HG03108 (cell line): Measurements from ENCODE around the gene LBHD2.

Experiments
- ATAC-seq: cut with Tn5 transposase; IDR thresholded peaks from one replicate; pipeline ENCODE4 v1.9.1; 2021; ENCODE audit warnings: moderate library complexity; ENCODE audit not compliant: unreplicated experiment

The LBHD2 gene

DNA sequence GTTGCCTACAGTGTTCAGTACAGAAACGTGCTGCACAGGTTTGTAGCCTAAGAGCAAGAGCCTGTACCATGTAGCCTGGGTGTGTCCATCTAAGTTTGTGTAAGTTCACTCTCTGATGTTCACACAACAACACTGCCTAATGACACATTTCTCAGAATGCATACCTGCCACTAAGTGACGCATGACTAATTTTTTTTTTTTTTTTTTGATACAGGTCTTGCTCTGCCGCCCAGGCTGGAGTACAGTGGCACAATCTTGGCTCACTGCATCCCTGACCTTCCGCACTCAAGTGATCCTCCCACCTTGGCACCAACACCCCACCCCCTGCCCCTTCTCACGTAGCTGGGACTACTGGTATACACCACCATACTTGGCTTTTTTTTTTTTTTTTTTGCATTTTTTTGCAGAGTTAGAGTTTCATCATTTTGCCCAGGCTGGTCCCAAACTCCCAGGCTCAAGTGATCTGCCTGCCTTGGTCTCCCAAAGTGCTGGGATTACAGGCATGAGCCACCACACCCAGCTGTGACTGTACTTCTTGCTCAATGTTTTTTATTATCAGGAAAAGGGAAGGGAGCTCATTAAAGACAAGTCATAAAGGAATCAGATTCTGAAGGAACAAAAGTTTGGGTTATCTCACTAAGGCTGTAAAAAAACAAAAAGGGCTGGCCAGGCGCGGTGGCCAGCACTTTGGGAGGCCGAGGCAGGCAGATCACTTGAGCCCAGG is 16.6 kb upstream of the LBHD2 start:
- no peak for ATAC-seq

DNA sequence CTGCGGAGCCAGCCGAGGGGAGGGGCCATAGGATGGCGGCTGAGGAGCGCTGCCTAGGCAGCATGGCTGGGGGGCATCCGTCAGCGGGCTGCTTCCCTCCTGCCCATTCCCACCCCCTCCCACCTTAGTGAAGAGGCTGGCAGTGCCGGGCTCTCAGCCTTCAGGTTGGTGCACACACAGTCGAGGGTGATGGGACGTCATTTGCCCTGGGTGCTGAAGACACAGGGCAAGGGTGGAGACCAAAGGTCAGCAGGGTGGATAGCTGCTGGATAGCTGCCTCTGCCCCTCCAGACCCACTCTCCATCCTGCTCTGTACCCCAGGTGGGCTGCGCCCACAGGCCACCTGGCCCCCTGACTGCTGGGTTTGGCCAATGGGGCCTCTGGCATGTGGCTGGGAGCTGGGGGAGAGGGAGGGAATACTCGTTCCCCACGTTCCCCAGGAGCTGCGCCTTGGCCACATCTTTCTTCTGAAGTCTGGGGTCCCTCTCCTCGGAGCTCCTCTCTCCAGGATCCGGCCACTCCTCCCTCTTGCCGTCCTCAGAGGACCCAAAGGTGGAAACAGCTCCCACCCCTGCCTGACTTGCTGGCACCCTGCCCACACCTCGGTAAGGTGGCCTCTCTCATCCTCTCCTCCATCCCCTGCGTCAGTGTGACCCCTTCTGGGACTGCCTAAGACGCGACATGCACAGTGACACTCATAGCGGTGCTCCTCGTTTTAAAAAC is 15.5 kb upstream of the LBHD2 start:
- ATAC-seq, result no peak

DNA sequence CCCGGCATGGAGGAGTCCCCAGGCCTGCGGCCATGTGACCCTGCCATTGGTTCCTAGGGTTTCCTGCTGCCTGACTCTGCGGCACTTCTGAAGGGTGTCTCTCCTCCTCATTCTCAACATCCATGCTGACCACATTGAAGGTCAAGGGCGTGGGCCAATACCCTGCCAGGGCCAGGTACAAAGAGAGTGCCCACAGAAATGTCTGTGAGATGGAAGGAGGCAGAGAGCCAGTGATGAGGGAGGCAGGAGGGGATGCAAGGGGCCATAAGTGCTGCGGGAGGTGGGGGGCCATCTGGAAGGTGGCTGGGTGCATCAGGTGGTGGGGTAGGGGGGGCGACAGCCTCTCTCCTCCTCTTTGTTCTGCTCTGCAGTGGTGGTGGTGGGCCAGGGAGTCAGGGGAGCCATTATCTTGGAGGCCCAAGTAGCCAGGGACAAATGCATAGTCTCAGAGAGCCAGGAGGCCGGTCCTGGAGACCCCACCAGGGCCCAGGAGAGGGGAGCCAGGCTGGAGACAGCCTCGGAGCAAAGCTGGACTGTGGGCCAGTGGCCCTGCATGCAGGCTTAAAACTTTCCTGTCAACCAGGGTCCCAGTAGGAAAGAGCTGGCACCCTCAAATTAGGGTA is 13.6 kb upstream of the LBHD2 start:
- no peak for ATAC-seq

DNA sequence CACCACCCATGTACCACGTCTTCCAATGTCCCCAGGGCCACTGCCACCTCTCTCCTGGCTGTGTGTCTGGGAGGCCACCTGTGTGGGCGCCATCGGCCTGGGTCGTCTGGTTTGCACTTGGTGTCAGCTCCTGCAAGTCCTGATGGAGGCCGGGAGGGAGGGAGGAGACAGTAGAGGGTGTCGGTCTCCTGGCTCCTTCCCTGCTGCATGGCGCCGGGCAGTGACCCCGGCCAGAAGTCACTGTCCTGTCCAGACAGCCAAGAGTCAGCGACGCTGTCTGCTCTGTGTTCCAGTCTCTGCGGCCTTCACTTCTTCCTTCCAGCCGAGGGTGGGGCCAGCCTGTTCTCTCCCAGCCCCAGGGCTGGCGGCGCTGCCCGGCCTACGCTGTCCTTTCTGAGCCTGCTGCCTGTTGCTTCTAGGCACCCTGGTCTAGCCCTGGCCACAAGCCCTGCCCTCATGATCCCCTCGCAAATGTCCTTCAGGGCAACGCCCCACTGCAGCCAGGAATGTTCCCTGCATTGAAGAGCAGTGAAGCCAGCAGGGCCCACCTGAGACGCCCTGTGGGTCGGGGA is 13.0 kb upstream of the LBHD2 start:
- no peak for ATAC-seq

DNA sequence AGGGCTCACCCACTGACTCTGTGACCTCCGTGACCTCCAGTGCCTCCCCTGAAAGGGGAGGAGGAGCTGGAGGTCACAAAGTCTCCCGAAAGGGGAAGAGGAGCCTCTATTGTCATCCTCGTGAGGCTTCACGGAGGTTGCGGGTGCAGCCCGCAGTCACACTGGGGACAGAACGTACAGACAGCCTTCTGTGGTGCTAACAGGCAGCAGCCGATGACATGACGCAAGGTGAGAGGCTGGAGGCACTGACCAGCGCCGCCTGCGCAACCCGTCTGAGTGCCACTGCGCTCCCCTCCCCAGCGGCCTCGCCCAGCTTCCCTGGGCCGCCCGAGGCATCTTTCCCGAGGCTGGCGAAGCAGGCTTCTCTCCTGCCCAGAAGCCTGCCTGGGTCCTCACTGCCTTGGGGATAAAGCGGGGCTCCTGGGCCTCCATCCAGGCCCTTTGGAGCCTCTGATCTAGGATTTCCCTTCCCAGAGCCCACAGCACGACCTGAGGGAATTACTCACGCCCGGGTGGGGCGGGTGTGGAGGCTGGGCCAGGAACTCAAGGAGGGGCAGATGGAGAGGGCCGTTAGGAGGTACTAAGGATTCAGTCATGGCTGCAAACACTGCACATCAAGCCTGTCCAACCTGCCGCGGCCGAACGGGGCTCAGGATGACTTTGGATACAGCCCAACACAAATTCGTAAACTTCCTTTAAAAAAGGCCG is 12.3 kb upstream of the LBHD2 start:
- no peak for ATAC-seq

DNA sequence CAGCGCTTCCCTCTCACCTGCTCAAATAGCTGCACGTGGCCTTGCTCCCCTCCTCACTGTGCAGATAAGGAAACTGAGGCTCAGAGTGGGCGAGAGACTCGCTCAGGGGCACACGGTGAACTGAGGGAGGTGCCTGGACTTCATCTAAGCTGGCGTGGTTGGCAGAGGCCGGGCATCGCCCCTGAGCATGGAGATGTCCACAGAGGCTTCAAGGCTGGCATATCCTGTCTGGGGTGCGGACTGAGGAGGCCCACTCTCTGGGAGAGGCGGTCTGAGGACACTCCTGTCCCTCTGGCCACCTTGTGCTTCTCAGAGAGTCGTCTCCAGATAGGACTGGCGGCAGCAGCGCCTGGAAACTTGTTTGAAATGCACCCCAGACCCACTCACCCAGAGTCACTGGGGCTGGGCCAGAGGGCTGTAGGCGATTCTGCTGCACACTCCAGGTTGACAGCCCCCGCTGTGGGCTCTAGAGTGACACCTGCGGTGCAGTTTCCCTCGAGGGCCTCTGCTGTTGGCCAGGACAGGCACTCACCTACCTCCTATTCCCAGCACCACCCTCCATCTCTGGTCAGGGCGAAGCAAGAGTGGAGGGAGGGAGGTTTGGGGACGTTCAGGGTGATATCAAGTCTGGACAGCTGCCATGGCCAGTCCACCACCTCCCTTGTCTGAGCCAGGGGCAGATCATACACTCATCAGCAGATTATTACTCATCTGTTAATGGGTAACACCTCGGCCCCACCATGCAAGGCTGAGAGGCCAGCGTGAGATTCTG is 11.2 kb upstream of the LBHD2 start:
- no peak for ATAC-seq

DNA sequence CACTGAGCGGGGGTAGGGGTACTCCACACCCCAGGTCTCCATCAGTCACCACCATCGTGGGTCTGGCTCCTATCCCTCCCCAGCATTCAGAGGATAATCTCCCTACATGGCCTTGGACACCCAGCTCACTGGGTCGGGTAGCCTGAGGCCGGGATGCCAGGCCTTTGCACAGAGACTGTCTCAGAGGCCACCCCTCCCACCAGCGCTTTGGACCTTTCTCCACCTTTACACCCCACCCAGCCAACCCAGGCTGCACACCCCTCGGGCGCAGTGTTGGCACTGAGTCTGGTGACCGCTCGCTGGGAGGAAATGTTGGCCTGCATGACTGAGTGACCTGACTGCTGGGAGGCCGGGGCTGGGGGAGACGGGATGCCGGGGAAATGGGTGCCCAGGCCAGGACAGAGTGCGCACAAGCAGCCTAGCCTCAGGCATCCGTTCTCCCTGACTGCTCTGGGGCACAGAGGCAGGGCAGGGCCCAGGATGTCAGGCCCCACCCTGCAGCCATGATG is 10.6 kb upstream of the LBHD2 start:
- ATAC-seq, result no peak

DNA sequence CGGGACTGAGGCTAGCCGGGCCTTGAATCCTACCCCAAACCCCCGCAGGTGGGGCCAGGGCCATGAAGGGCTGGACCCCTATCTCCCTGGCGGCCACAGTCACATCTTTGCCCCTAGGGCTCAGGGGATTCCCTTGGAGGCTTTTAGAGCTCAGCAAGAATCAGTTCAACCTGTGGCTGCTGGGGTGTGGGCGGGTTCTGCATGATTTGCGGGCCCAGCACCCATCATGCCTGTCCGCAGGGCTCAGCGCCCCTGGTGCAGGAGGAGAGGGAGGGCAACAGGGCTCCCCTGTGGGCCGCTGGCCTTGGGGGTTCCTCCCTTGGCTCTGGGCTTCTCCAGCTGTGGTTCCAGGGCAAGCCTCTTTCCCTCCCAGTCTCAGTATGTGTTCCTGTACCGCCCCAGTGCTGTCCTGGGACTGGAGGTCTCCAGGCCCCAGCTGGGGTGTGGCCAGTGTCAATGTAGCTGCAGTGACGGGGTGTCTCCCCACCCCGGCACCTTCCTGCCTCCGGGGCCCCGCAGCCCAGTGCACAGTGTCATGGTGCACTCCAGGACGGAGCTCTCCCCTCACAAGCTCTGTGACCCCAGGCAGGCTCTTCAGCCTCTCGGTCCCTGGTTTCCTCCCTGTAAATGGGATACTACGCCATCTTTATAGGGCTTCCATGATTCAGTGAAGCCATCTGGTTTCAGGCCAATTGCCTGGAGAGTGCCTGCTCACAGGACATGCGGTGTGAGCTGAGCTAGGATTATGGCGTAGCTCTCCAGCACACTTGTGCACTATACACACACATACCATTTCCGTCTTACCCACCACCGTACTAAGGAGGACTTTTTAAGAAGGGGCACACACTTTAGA is 9.9 kb upstream of the LBHD2 start:
- ATAC-seq, result no peak

DNA sequence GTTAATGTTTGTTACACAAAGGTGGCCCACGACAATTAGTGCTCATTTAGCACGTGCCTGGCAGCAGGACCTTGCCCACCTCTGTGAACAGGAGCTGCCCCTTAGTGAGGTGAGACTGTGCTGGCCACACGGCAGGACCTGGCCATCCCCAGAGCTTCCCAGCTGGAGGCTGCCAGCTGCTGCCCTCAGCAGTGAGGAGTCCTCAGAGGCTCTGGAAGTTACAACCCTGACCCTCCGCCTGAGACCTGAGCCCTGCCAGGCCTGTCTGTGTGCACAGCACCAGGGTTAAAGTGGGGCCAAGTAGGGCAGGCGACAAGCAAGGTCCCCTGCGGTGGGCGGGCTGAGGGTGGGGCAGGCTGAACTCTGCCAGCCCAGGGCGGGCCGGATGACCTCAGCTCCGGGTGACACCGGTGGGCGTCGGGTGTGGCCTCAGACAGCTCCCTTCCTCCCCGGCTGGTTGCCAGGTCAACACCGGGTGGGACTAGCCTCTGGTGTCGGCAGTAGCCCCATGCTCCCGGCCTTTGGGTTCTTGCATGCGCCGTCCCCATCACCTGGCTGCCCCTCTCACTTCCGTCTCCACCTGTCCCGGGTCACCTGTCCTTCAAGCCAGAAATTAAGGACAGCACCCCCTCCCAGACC is 9.2 kb upstream of the LBHD2 start:
- no peak for ATAC-seq

DNA sequence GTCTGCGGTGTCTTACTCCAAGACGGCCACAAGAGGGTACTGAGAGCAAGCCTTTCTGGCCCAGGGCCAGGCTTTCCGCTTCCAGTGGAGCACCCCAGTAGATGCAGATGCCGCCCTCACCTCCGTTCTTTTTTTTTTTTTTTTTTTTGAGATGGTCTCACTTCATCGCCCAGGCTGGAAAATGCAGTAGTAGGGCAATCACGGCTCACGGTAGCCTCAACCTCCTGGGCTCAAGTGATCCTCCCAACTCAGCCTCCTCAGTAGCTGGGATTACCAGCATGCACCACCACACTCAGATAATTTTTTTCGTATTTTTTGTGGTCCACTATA is 5.6 kb upstream of the LBHD2 start:
- peak; percentile 49 for ATAC-seq

DNA sequence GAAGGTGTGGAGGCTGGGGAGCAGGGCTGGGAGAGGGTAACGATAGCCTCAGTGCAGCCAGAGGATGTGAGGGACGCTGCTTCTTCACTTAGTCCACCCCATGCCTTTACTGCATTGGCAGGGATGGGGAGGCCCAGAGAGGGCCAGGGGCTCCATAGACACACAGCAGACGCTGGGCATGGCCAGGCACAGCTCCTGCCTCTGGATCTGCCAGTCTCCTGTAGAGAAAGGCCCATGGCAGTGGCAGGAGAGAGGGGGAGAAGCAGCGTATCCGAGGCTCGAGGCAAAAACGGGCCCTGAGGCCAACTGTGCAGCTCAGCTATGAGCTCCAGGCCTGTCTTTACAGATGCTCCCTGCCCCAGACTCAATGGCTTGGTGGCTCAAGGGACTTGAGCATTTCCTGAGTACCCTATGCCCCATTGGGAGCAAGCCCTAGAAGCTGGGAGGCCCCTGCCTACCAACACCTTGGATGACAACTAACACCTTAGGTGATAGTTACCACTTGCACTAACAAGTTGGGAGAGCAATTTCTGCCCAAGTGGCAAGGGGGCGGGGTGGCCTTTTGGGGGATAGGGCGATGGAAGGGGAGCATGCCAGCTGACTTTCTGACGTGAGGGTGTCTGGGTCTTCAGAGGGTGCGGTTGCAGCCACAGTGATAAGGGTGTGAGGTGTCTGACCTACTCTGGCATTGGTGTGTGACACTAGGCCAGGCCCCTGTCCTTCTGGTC is 5.0 kb upstream of the LBHD2 start:
- no peak for ATAC-seq

DNA sequence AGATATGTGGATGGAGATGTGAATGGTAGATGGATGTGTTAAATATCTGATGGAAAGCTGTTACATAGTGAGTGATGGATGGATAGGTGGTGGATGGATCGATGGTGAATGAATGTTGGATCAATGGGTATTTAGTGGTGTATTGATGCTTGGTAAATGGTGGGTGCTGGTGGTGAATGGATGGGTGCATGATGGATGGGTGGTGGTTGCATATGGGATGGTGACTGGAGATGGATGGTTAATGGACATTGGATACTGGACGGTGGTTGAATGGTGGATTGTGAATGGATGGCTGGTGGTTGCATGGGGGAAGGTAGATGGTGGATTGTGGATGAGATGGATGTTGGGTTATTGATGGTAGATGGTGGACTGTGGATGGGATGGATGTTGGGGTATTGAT is 2.1 kb upstream of the LBHD2 start:
- no peak for ATAC-seq

DNA sequence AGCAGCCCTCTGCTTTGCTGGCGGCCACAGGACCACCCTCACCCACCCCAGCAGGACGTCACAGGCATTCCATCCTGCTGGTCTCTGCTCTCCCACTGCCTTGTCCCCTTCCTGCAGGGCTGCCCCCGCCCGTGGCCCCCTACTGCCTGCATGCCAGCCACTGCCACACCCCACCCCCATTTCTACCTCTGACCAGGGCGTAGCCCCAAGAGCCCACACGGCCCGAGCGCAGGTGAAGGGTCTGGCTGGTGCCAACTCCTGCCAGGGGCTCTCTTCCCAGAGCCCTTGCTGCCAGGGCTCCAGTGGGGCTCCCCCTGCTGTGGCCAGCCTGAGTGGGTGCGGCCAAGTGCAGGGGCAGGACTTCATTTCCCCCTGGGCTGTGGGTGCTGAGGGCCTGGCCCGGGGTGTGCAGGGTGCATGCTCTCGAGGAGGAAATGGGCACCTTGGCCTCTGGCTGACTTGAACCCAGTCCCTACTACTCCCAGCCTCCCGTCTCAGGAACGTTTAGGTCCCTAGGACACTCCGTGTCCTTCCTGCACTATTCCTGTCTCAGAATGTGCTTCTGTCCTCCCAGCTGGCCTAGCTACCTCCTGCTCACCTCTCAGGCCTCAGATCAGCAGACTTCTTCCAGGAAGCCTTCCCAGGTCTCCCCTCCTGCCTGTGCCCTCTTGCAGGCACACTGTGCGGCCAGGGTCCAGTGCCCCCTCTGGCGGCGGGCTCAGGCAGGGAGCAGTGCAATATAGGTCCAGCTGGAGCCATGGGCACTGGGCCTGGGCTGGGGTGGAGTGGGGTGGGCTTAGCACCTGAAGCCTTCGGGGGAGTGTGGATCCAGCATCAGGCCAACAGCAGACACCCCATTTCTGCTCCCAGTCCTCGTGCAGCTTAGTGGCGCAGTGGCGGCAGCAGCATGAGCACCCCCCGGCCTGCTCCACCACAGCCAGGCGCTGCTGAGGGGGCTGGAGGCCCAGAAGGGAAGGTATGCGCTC is 1.4 kb downstream of the LBHD2 start:
- ATAC-seq, result no peak

DNA sequence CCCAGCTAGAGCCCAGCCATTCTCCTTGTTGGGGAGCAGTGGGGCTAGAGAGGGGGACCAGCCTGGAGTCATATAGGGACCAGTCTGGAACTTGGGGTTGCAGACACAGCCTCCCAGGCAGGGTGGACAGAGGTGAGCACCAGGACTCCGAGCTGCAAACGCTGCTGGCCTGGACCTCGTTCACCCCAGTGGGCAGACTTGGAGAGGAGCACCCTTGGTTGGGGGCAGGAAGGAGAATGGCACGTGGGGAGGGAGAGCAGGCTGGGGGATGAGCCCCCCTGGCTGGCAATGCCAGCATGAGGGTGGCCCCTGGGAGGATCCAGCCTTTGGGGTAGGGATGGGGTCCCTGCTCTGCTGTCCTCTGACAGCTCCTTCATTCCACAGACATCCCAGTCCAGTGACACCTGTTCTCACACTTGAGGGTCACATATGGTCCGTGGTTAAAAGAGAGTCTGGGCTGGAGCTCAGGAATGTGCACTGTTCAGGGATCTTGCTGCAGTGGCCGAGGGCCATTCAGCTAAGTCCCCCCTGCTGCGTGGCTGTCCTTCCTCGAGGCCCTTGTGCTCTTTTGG is 2.8 kb downstream of the LBHD2 start:
- no peak for ATAC-seq

DNA sequence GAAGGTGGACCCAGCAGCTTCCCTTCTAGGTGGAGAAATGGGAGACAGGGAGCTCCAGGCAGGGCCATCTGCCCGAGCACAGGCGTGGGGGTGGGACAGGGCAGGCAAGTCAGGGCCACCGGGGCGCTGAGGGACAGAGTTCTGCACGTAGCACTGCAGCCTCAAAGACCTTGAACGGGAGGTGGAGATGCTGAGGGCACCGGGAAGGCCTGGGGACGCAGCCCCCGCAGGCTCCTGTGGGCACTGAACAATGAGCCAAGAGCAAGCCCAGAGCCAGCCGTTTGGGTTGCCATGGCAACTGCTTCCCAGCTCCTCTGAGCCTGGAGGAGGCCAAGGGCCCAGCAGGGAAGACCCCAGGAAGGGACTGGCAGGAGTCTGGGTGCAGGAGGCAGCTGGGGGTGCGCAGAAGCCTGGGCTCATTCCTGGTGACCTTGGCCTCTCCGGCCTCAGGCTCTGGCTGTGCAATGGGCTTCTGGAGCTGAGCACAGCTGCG is 3.4 kb downstream of the LBHD2 start:
- no peak for ATAC-seq

DNA sequence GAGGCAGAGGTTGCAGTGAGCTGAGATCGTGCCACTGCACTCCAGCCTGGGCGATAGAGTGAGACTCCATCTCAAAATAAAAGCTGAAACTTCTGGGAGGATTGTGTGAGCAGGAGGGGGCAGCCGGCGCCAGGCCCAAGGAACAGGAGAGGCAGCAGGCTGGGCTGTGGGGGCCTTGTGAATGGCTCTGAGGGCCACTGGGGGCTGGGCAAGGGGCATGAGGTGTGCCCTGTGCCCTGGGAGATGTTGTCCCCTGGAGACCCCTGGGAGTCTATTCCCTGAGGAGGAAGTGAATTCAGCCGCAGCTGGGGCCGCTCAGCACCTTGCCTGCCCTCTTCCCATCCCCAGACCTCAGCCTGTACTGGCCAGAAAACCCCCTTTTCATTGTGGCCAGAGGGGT is 4.9 kb downstream of the LBHD2 start:
- ATAC-seq, result no peak
